ENCODE measurements around the gene ATP5F1D.

Gene ATP5F1D

GRCh38 chr19:1259876-1260748 is 18.6 kb downstream of the ATP5F1D start:
- no peak for DNase-seq

GRCh38 chr19:1260749-1261537 is 19.4 kb downstream of the ATP5F1D start:
- DNase-seq: peak; percentile 98

GRCh38 chr19:1261538-1261797 is 19.9 kb downstream of the ATP5F1D start:
- DNase-seq: no peak

- no peak for DNase-seq
Observed at GRCh38 chr19:1261798-1262622, 20.5 kb downstream of the ATP5F1D start.

- DNase-seq: no peak
Observed at GRCh38 chr19:1262623-1263123, 21.1 kb downstream of the ATP5F1D start.

GRCh38 chr19:1263188-1263587 is 21.6 kb downstream of the ATP5F1D start:
- no peak for DNase-seq

GRCh38 chr19:1264801-1265614 is 23.5 kb downstream of the ATP5F1D start:
- DNase-seq: no peak

GRCh38 chr19:1265615-1266128 is 24.1 kb downstream of the ATP5F1D start:
- DNase-seq: no peak

GRCh38 chr19:1266129-1266915 is 24.8 kb downstream of the ATP5F1D start:
- DNase-seq: peak; percentile 89

GRCh38 chr19:1266916-1267476 is 25.4 kb downstream of the ATP5F1D start:
- peak; percentile 88 for DNase-seq

GRCh38 chr19:1267477-1268225 is 26.1 kb downstream of the ATP5F1D start:
- DNase-seq: no peak

- no peak for DNase-seq
Observed at GRCh38 chr19:1268226-1269064, 26.9 kb downstream of the ATP5F1D start.

GRCh38 chr19:1269065-1269477 is 27.5 kb downstream of the ATP5F1D start, which contains the start of gene CIRBP:
Gene CIRBP (plus strand): TSS chr19:1269332. CDS start chr19:1270934, 1,602 bp downstream.
- peak; percentile 100 for DNase-seq

GRCh38 chr19:1269478-1270212 is 28.1 kb downstream of the ATP5F1D start:
- DNase-seq: peak; percentile 88

- no peak for DNase-seq
Observed at GRCh38 chr19:1270213-1270853, 28.8 kb downstream of the ATP5F1D start.

- DNase-seq: no peak
Observed at GRCh38 chr19:1270854-1271527, 29.4 kb downstream of the ATP5F1D start.

Data from activated CD4-positive, CD25-positive, alpha-beta regulatory T cell treated with anti-CD3 and anti-CD28 coated beads, Interleukin-2, amount 50 U/mL, for 72 hours (primary cell).